ENCODE measurements around the gene ZBTB4.
A peak's percentile ranks its signal among the peaks of the same experiment; 100 is the strongest.

ZBTB4 gene

GRCh38 chr17:7502987-7503386, 23.6 kb upstream of the ZBTB4 start:
- H3K9me3 Mint-ChIP-seq = no peaks in the 10 kb centered on the region
- no peak overlapping the region for H3K4me3 Mint-ChIP-seq
- H3K27me3 Mint-ChIP-seq = no peaks in the 10 kb centered on the region
- H3K4me1 Mint-ChIP-seq = peaks cover 7% of the 10 kb centered on the region
- DNase-seq (ENCODE audit: low spot score in 2 of 2) (no peak), ATAC-seq (replicated peaks; ENCODE audit: extremely low read depth, poor library complexity, severe bottlenecking) (no peak)
- H3K36me3 Mint-ChIP-seq (ENCODE audit: insufficient read depth) = peaks cover 91% of the 10 kb centered on the region
- peak overlapping the region; percentile 85 for H3K27ac Mint-ChIP-seq (ENCODE audit: low read depth)

GRCh38 chr17:7502171-7502847, 22.9 kb upstream of the ZBTB4 start:
- Mint-ChIP-seq H3K27ac (ENCODE audit: low read depth) (peak overlapping the region; percentile 85), H3K27me3 (no peaks in the 10 kb centered on the region), H3K36me3 (ENCODE audit: insufficient read depth) (peaks cover 92% of the 10 kb centered on the region), H3K9me3 (no peaks in the 10 kb centered on the region), H3K4me3 (no peak overlapping the region), H3K4me1 (peaks cover 7% of the 10 kb centered on the region)
- no peak for ATAC-seq (replicated peaks; ENCODE audit: extremely low read depth, poor library complexity, severe bottlenecking)
- no peak for DNase-seq (ENCODE audit: low spot score in 2 of 2)

- Mint-ChIP-seq H3K9me3 (no peaks in the 10 kb centered on the region), H3K36me3 (ENCODE audit: insufficient read depth) (peaks cover 94% of the 10 kb centered on the region), H3K4me1 (peaks cover 7% of the 10 kb centered on the region), H3K4me3 (no peak overlapping the region), H3K27ac (ENCODE audit: low read depth) (no peak overlapping the region), H3K27me3 (no peaks in the 10 kb centered on the region)
- ATAC-seq (replicated peaks; ENCODE audit: extremely low read depth, poor library complexity, severe bottlenecking) (no peak), DNase-seq (ENCODE audit: low spot score in 2 of 2) (no peak)
Observed at GRCh38 chr17:7501729-7502128, 22.3 kb upstream of the ZBTB4 start.

- Mint-ChIP-seq H3K9me3 (no peaks in the 10 kb centered on the region), H3K27ac (ENCODE audit: low read depth) (no peak overlapping the region), H3K36me3 (ENCODE audit: insufficient read depth) (peaks cover 88% of the 10 kb centered on the region), H3K4me3 (no peak overlapping the region), H3K27me3 (no peaks in the 10 kb centered on the region), H3K4me1 (peaks cover 11% of the 10 kb centered on the region)
- no peak for ATAC-seq (replicated peaks; ENCODE audit: extremely low read depth, poor library complexity, severe bottlenecking)
- DNase-seq (ENCODE audit: low spot score in 2 of 2) = no peak
Observed at GRCh38 chr17:7499161-7499560, 19.7 kb upstream of the ZBTB4 start.

- no peak overlapping the region for H3K27ac Mint-ChIP-seq (ENCODE audit: low read depth)
Observed at GRCh38 chr17:7497636-7498035, 18.2 kb upstream of the ZBTB4 start.

GRCh38 chr17:7497228-7497627, 17.8 kb upstream of the ZBTB4 start:
- ATAC-seq (replicated peaks; ENCODE audit: extremely low read depth, poor library complexity, severe bottlenecking) (no peak), DNase-seq (ENCODE audit: low spot score in 2 of 2) (no peak)
- Mint-ChIP-seq H3K4me1 (peaks cover 22% of the 10 kb centered on the region), H3K27me3 (no peaks in the 10 kb centered on the region), H3K36me3 (ENCODE audit: insufficient read depth) (peaks cover 72% of the 10 kb centered on the region), H3K9me3 (no peaks in the 10 kb centered on the region), H3K27ac (ENCODE audit: low read depth) (peak overlapping the region; percentile 76), H3K4me3 (no peak overlapping the region)

More at GRCh38 chr17:7497636-7498035, 18.2 kb upstream of the ZBTB4 start:
- DNase-seq (ENCODE audit: low spot score in 2 of 2) = no peak
- no peaks in the 10 kb centered on the region for H3K27me3 Mint-ChIP-seq
- peaks cover 77% of the 10 kb centered on the region for H3K36me3 Mint-ChIP-seq (ENCODE audit: insufficient read depth)
- no peak for ATAC-seq (replicated peaks; ENCODE audit: extremely low read depth, poor library complexity, severe bottlenecking)
- H3K4me3 Mint-ChIP-seq = no peak overlapping the region
- no peaks in the 10 kb centered on the region for H3K9me3 Mint-ChIP-seq
- peaks cover 21% of the 10 kb centered on the region for H3K4me1 Mint-ChIP-seq

- DNase-seq (ENCODE audit: low spot score in 2 of 2) (no peak), ATAC-seq (replicated peaks; ENCODE audit: extremely low read depth, poor library complexity, severe bottlenecking) (no peak)
- Mint-ChIP-seq H3K4me3 (peak overlapping the region; percentile 15), H3K27ac (ENCODE audit: low read depth) (peak overlapping the region; percentile 76), H3K9me3 (no peaks in the 10 kb centered on the region), H3K27me3 (no peaks in the 10 kb centered on the region), H3K4me1 (peaks cover 26% of the 10 kb centered on the region), H3K36me3 (ENCODE audit: insufficient read depth) (peaks cover 71% of the 10 kb centered on the region)
Observed at GRCh38 chr17:7496470-7497183, 17.2 kb upstream of the ZBTB4 start.

GRCh38 chr17:7495906-7496434, 16.5 kb upstream of the ZBTB4 start:
- DNase-seq (ENCODE audit: low spot score in 2 of 2) = no peak
- peaks cover 31% of the 10 kb centered on the region for H3K4me1 Mint-ChIP-seq
- H3K4me3 Mint-ChIP-seq = peak overlapping the region; percentile 15
- H3K27ac Mint-ChIP-seq (ENCODE audit: low read depth) = peak overlapping the region; percentile 76
- H3K27me3 Mint-ChIP-seq = no peaks in the 10 kb centered on the region
- H3K9me3 Mint-ChIP-seq = no peaks in the 10 kb centered on the region
- H3K36me3 Mint-ChIP-seq (ENCODE audit: insufficient read depth) = peaks cover 65% of the 10 kb centered on the region
- ATAC-seq (replicated peaks; ENCODE audit: extremely low read depth, poor library complexity, severe bottlenecking) = no peak

- Mint-ChIP-seq H3K4me3 (no peak overlapping the region), H3K9me3 (no peaks in the 10 kb centered on the region), H3K36me3 (ENCODE audit: insufficient read depth) (peaks cover 55% of the 10 kb centered on the region), H3K27ac (ENCODE audit: low read depth) (no peak overlapping the region), H3K27me3 (no peaks in the 10 kb centered on the region), H3K4me1 (peaks cover 51% of the 10 kb centered on the region)
- ATAC-seq (replicated peaks; ENCODE audit: extremely low read depth, poor library complexity, severe bottlenecking) (no peak), DNase-seq (ENCODE audit: low spot score in 2 of 2) (no peak)
Observed at GRCh38 chr17:7493941-7494340, 14.5 kb upstream of the ZBTB4 start.

GRCh38 chr17:7491583-7491982, 12.2 kb upstream of the ZBTB4 start:
- Mint-ChIP-seq H3K9me3 (no peaks in the 10 kb centered on the region), H3K36me3 (ENCODE audit: insufficient read depth) (peaks cover 39% of the 10 kb centered on the region), H3K27ac (ENCODE audit: low read depth) (no peak overlapping the region), H3K4me3 (no peak overlapping the region), H3K27me3 (no peaks in the 10 kb centered on the region), H3K4me1 (peaks cover 69% of the 10 kb centered on the region)
- DNase-seq (ENCODE audit: low spot score in 2 of 2) (no peak), ATAC-seq (replicated peaks; ENCODE audit: extremely low read depth, poor library complexity, severe bottlenecking) (no peak)

GRCh38 chr17:7490144-7490543, 10.7 kb upstream of the ZBTB4 start:
- H3K4me1 Mint-ChIP-seq = peaks cover 81% of the 10 kb centered on the region
- DNase-seq (ENCODE audit: low spot score in 2 of 2) (no peak), ATAC-seq (replicated peaks; ENCODE audit: extremely low read depth, poor library complexity, severe bottlenecking) (no peak)
- H3K27me3 Mint-ChIP-seq = no peaks in the 10 kb centered on the region
- H3K36me3 Mint-ChIP-seq (ENCODE audit: insufficient read depth) = peaks cover 30% of the 10 kb centered on the region
- H3K27ac Mint-ChIP-seq (ENCODE audit: low read depth) = peak overlapping the region; percentile 6
- no peak overlapping the region for H3K4me3 Mint-ChIP-seq
- H3K9me3 Mint-ChIP-seq = no peaks in the 10 kb centered on the region

- Mint-ChIP-seq H3K27ac (ENCODE audit: low read depth) (peak overlapping the region; percentile 99), H3K4me1 (peaks cover 86% of the 10 kb centered on the region), H3K4me3 (peak overlapping the region; percentile 99), H3K36me3 (ENCODE audit: insufficient read depth) (peaks cover 41% of the 10 kb centered on the region), H3K9me3 (no peaks in the 10 kb centered on the region), H3K27me3 (no peaks in the 10 kb centered on the region)
- ATAC-seq (replicated peaks; ENCODE audit: extremely low read depth, poor library complexity, severe bottlenecking) = no peak
- DNase-seq (ENCODE audit: low spot score in 2 of 2) = no peak
Observed at GRCh38 chr17:7486181-7486580, 6.8 kb upstream of the ZBTB4 start.

- Mint-ChIP-seq H3K9me3 (no peaks in the 10 kb centered on the region), H3K36me3 (ENCODE audit: insufficient read depth) (peaks cover 40% of the 10 kb centered on the region), H3K27ac (ENCODE audit: low read depth) (peak overlapping the region; percentile 99), H3K4me1 (peaks cover 80% of the 10 kb centered on the region), H3K27me3 (no peaks in the 10 kb centered on the region), H3K4me3 (peak overlapping the region; percentile 99)
- ATAC-seq (replicated peaks; ENCODE audit: extremely low read depth, poor library complexity, severe bottlenecking) = peak; percentile 37
- DNase-seq (ENCODE audit: low spot score in 2 of 2) = no peak
Observed at GRCh38 chr17:7484919-7485377, 5.5 kb upstream of the ZBTB4 start.

All from central memory CD8-positive, alpha-beta T cell (primary cell).